ENCODE results near the gene ZFHX3.

Gene ZFHX3

GRCh38 chr16:72853575-72854266 lies 194.2 kb downstream of the ZFHX3 start:
- no peak for DNase-seq (ENCODE audit: low read depth in 2 of 2, low spot score in 1 of 2)

- no peak for DNase-seq (ENCODE audit: low read depth in 2 of 2, low spot score in 1 of 2)
These were observed 195.5 kb downstream of the ZFHX3 start for GRCh38 chr16:72852421-72852820.

GRCh38 chr16:72850853-72851252 lies 197.1 kb downstream of the ZFHX3 start:
- DNase-seq (ENCODE audit: low read depth in 2 of 2, low spot score in 1 of 2) = no peak

GRCh38 chr16:72850021-72850420 lies 197.9 kb downstream of the ZFHX3 start:
- no peak for DNase-seq (ENCODE audit: low read depth in 2 of 2, low spot score in 1 of 2)

DNA sequence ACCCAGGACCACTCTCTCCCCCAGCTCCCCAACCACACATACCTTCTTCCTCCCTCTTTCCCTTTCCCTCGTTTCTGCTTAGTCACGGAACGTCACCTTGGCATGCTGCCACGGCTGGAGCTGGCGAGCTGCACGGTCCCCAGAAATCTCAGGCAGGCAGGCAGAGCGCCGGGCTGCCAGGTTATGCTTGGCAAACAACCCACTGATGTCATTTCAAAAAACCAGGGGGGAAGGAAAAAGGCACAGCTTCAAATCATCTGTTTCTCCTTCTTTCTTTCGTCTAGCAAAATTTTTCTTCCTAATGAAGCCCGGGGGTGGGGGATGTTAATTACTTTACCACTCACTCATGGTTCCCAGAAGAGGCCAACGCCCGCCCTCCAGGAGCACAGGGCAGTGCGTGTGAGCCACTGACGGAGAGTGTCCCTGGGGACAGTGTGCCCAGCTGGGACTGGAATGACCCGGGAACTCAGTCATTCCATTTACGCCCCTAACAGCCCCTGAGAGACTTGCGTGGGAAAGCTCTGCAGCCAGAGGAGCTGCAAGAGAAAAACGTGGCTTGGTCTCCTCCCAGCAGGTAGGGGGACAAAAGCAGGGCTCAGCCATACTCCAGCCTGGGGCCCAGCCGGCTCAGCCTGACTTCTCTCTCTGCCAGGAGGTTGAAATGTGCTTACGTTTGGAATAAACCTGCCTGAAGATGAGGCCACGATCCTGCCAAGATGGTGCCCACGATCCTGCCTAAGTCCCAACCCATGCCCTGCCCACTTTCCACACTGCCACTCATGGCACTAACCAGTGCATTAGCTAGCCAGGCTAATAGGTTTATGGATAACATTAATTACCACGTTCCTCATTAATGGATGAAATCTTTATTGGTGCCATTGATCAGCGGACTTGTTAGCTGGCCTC lies 198.9 kb downstream of the ZFHX3 start:
- no peak for DNase-seq (ENCODE audit: low read depth in 2 of 2, low spot score in 1 of 2)

DNA sequence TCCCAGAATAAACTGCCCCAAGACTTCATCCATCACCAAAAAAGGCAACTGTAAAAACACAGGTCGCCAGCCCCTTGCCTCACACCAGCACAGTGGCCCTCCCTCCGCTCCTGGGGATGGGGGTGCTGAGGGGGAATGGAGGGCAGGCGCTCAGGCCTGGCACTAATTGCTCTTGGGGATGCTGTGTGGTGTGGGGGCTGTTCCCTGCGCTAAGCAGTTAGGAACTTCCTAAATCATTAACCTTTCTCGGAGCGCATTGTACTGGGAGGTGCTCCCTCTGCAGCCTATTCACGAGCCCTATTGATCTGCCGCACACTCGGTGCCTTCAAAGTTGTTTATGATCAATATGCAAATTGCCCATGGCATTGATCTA lies 199.9 kb downstream of the ZFHX3 start:
- no peak for DNase-seq (ENCODE audit: low read depth in 2 of 2, low spot score in 1 of 2)

- DNase-seq (ENCODE audit: low read depth in 2 of 2, low spot score in 1 of 2) = no peak
These were observed 200.5 kb downstream of the ZFHX3 start for GRCh38 chr16:72847187-72848027.

GRCh38 chr16:72846594-72846993 lies 201.3 kb downstream of the ZFHX3 start:
- DNase-seq (ENCODE audit: low read depth in 2 of 2, low spot score in 1 of 2) = no peak

GRCh38 chr16:72845322-72846020 lies 202.5 kb downstream of the ZFHX3 start:
- no peak for DNase-seq (ENCODE audit: low read depth in 2 of 2, low spot score in 1 of 2)

DNA sequence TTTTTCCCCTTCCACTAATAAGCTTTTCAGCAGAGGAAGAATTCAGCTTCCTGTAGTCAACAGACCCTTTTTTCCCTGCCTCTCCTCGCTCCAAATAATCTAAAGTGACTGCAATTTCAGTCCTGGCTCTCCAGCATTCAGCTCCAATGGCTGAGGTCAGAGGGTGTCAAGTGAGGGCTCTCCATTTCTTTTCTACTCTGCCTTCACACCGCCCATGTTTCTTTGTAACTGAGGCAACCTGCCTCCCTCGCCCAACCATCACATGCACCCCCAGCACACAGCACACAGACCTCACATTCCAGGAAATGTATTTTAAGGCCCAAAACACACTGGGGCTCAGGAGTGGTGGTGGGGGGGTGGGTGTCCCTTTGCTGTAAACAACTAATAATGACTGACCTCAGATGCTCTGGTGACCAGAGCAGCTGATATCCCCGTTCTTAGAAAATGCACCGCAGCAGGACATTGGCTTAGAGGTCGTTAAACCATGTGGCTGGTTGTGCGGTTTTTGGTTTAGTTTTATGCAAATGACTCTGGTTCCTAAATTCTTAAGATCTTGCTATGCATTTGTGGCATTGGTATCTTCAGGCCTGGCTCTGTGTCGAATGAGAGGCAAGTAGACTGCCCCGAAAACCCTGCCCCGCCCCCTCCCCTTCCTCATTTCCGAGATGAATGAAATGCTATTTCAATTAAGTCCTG lies 203.6 kb downstream of the ZFHX3 start:
- no peak for DNase-seq (ENCODE audit: low read depth in 2 of 2, low spot score in 1 of 2)

DNA sequence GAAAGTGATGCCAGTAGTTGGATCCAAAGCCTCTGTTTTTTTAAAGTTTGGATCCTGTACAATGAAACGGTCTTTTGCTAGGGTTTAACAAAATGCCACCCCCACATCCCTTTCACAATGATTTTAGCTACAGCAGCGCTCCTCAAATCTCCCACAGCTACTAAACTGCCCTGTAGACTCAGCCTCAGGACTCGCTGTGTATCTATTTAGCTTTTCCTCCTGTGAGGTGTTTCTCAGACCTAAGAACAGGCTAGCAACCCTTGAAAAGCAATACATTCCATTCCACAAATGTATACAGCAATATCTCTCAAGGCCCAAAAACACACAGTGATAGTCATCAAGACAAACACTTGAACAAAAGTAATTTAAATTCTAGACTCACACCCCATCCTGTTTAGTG lies 206.4 kb downstream of the ZFHX3 start:
- DNase-seq (ENCODE audit: low read depth in 2 of 2, low spot score in 1 of 2) = no peak

GRCh38 chr16:72840631-72841381 lies 207.1 kb downstream of the ZFHX3 start:
- DNase-seq (ENCODE audit: low read depth in 2 of 2, low spot score in 1 of 2) = no peak

- no peak for DNase-seq (ENCODE audit: low read depth in 2 of 2, low spot score in 1 of 2)
These were observed 209.0 kb downstream of the ZFHX3 start for GRCh38 chr16:72838951-72839350.

DNA sequence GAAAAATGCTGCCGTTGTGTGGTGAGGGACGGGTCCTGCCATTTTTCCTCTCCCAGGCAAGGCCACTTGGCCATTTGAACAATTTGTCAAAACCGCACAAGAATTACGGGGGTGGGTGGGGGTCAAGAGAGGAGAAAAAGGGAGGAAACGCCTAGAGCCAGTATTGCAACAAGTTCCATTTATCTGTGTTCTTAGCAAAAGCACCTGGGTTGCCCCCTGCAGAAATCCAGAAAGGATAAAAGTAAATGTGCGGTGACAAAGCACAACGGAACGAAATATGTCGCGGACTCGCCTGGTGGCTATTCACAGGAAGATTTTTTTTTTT lies 209.4 kb downstream of the ZFHX3 start:
- DNase-seq (ENCODE audit: low read depth in 2 of 2, low spot score in 1 of 2) = no peak

DNA sequence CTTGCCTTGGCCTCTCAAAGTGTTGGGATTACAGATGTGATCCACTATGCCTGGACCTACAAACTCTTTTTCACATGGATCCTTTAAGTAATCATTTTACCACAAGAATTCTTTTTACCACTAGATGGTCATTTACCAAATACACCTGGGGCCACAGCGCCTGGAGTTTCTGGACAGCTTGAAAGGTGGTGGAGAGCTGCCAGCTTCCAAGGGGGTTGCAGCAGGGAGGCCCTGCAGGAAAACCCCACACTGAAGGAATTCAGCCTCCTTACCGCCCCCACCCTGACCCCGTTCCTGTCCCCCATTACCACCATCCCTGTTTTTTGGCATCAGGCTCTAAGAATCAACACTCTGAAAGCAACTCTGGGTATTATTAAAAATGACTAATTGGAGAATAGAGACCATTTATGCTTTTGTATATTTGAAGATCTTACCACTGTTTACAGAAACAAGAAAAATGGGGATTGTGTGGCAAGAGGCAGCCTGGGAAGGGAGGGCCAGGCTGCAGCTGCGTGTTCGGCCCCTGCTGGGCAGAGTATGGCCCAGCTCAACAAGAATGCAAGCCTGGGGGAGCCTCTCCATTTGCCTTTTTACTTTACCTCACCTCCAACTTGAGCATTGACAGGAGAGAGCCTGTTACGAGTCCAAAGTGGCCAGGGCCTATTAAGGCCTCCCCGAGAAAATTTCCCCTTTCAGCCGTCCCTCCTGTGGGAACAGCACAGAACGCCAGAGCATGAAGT lies 209.9 kb downstream of the ZFHX3 start:
- no peak for DNase-seq (ENCODE audit: low read depth in 2 of 2, low spot score in 1 of 2)

DNA sequence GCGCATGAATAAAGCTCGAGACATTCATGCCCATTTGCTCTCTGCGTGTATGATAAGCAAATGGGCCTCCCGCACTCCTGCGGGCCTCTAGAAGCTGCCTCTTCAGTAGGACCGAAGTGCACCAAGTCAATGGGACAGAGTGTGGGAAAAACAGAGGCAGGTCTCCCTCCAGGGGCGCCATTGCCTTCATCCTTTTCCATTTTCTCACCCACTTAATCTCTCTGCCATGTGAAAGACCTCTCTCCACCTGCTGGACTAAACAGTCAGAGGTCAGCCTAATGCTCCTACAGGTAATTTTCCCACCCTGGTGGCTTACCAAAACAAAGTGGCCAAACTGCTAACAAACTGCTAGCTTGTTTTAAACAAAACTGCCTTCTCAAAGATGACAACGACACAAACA lies 210.9 kb downstream of the ZFHX3 start:
- no peak for DNase-seq (ENCODE audit: low read depth in 2 of 2, low spot score in 1 of 2)

DNA sequence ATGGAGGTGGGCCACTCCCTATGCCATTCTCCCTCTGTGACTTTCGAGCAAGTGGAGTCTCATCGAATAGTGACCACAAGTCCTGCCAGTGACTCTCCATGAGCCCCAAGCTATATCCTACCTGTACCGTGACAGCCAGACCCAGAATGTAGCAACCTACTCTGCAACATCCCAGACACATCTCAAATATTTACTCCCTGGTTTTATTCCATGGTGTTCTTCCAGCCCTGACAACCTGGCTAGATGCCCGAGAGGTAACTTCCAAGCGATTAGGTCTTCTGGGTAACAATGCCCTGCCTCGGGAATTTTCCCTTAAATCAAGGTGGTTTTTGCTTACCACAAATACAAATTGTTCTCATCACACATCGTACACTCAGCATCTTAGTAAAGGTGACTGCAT lies 211.7 kb downstream of the ZFHX3 start:
- DNase-seq (ENCODE audit: low read depth in 2 of 2, low spot score in 1 of 2) = no peak

DNA sequence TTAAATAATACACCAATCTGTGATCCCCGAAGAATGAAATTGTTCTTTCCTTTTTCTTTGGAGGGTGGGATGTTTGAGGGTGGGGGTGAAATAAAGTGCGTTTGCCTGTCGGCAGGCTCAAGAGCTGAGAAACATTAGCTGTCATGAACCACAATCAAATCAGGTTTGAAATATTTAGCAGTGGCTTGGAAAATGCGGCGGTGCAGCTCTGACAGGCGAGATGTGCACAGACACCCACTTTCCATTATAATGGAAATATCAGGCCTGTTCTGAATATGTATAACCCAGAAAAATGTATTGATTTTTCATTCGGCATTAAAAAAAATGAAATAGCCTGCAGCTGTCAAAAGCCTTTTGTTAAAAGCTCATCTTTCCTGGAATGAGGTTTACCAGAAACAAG lies 212.8 kb downstream of the ZFHX3 start:
- DNase-seq (ENCODE audit: low read depth in 2 of 2, low spot score in 1 of 2) = no peak

GRCh38 chr16:72834499-72834898 lies 213.4 kb downstream of the ZFHX3 start:
- no peak for DNase-seq (ENCODE audit: low read depth in 2 of 2, low spot score in 1 of 2)

Measured in stimulated activated CD8-positive, alpha-beta memory T cell treated with anti-CD3 and anti-CD28 coated beads, Interleukin-4, amount 100 ng/mL, for 4 hours (primary cell).